Measurements from ENCODE around the gene CYP20A1.
"Not testable (repeated sequence)": the region's sequence is repeated elsewhere in the genome, so short reads cannot be mapped to it uniquely, and the experiment has no call there.

GRCh38 chr2:203190547-203190946, 48.3 kb upstream of the CYP20A1 start:
- not testable (repeated sequence) for TF ChIP-seq CTCF (IDR thresholded peaks at IDR 0.05; ENCODE audit: insufficient read depth, low read length); POLR2AphosphoS5 (IDR thresholded peaks at IDR 0.05; ENCODE audit: low read depth); REST (IDR thresholded peaks at IDR 0.05; ENCODE audit: insufficient replicate concordance, low read depth); SPI1 (IDR thresholded peaks at IDR 0.05; ENCODE audit: borderline replicate concordance, low read depth)

Measured in HL-60 (cell line).